Endothelial cell of umbilical vein (primary cell): ENCODE data around the gene PRDM16. TPM values are rescaled to one million over a fixed set of nuclear protein-coding genes. Genes with fewer than 3 reads are reported as not detected.

ENCODE experiments used
- BruUV-seq: library from RNA; stranded (reverse); fragments of 400-500 nt; replicated peaks from 2 replicates; lab custom pipeline; 2021; lab: Mats Ljungman, UMichigan
- CTCF ChIA-PET: fragments of 300-600, 350-600 bp; sonication (Branson Sonifier 250); formaldehyde crosslinking; loops from one replicate; lab custom pipeline; 2021; ENCODE audit warnings: antibody characterized with exemption, inconsistent platforms; lab: Charles Lee
- POLR2A ChIA-PET: fragments of 300-600, 350-600 bp; sonication (Branson Sonifier 250); formaldehyde crosslinking; loops from one replicate; lab custom pipeline; 2021; ENCODE audit warnings: antibody characterized with exemption, inconsistent platforms; lab: Charles Lee
- DNase-seq: peaks from one replicate; pipeline ENCODE4 v3.0.0-alpha.2; 2011; ENCODE audit warnings: low read depth, low spot score
- FAIRE-seq: peaks from 2 replicates; lab custom pipeline; 2011; peaks lifted over from hg19 to GRCh38; lab: Jason Lieb, UNC
- H2AFZ ChIP-seq: 2 replicates; pipeline ENCODE4 v1.6.0; 2012; ENCODE audit warnings: low read depth, low read length, control low read depth, inconsistent platforms
- H3K27ac ChIP-seq: 2 replicates; pipeline ENCODE4 v1.5.1; 2011; ENCODE audit warnings: low read depth, mild to moderate bottlenecking, control low read depth, low read length, moderate library complexity; ENCODE audit not compliant: insufficient read depth
- H3K27me3 ChIP-seq, 2 experiments: 2 replicates each; pipeline versions ENCODE4 v1.6.0 to v1.6.1; 2011; ENCODE audit warnings: low read length in 2 of 2, mixed read lengths in 1 of 2; ENCODE audit not compliant: control insufficient read depth in 2 of 2, insufficient read depth in 2 of 2
- H3K36me3 ChIP-seq, 2 experiments: 2 replicates in 1 of 2; 3 replicates in 1 of 2; pipeline ENCODE4 v1.5.1; 2011; ENCODE audit warnings: low read length in 2 of 2, mild to moderate bottlenecking in 1 of 2, moderate library complexity in 1 of 2; ENCODE audit not compliant: control insufficient read depth in 2 of 2, insufficient read depth in 2 of 2; ENCODE audit errors: extremely low read depth in 1 of 2
- H3K4me1 ChIP-seq: 3 replicates; pipeline ENCODE4 v1.5.1; 2011; ENCODE audit warnings: mild to moderate bottlenecking, low read length; ENCODE audit not compliant: control insufficient read depth, insufficient read depth; ENCODE audit errors: extremely low read depth
- H3K4me2 ChIP-seq: 2 replicates; pipeline ENCODE4 v1.6.1; 2011; ENCODE audit warnings: low read length, control low read depth, mixed read lengths; ENCODE audit not compliant: insufficient read depth
- H3K4me3 ChIP-seq, 3 experiments: fragments of 200-600 bp in 1 of 3; sonication (generic), shearing (Covaris generic) in 1 of 3; replicated peaks in 1 of 3; 2 replicates each; pipeline ENCODE4 v1.5.1; 2011 to 2016; ENCODE audit warnings: control low read depth in 3 of 3, low read length in 3 of 3, mild to moderate bottlenecking in 2 of 3, inconsistent platforms in 1 of 3, low read depth in 1 of 3, moderate library complexity in 1 of 3; ENCODE audit not compliant: insufficient read depth in 1 of 3
- H3K79me2 ChIP-seq: 2 replicates; pipeline ENCODE4 v1.6.0; 2012; ENCODE audit warnings: low read length, inconsistent platforms; ENCODE audit not compliant: control insufficient read depth, insufficient read depth
- H3K9ac ChIP-seq: replicated peaks from 2 replicates; pipeline ENCODE3; 2011; ENCODE audit warnings: low read length, control low read depth; ENCODE audit not compliant: insufficient read depth; ENCODE audit errors: extremely low read depth
- H3K9me1 ChIP-seq: replicated peaks from 3 replicates; pipeline ENCODE4 v1.6.0; 2011; ENCODE audit warnings: mild to moderate bottlenecking, low read length; ENCODE audit not compliant: control insufficient read depth, insufficient read depth; ENCODE audit errors: extremely low read depth
- H3K9me3 ChIP-seq: replicated peaks from 2 replicates; pipeline ENCODE4 v1.5.1; 2012; ENCODE audit warnings: low read length, inconsistent platforms; ENCODE audit not compliant: control insufficient read depth, insufficient read depth
- H4K20me1 ChIP-seq: replicated peaks from 2 replicates; pipeline ENCODE3; 2011; ENCODE audit warnings: mild to moderate bottlenecking, low read length; ENCODE audit not compliant: control insufficient read depth, insufficient read depth; ENCODE audit errors: extremely low read depth
- FOS ChIP-seq: IDR thresholded peaks from 2 replicates; pipeline ENCODE4 v1.6.1; 2011; ENCODE audit warnings: mild to moderate bottlenecking, low read length, moderate library complexity, borderline replicate concordance; ENCODE audit not compliant: insufficient read depth
- JUN ChIP-seq: IDR thresholded peaks from 2 replicates; pipeline ENCODE4 v1.6.1; 2011; ENCODE audit warnings: borderline replicate concordance, low read depth; ENCODE audit not compliant: insufficient read length, insufficient read depth
- MYC ChIP-seq: IDR thresholded peaks from one replicate; pipeline ENCODE4 v1.6.1; 2011; ENCODE audit warnings: mild to moderate bottlenecking, low read depth, low read length
- POLR2A ChIP-seq: IDR thresholded peaks from 2 replicates; pipeline ENCODE4 v1.6.1; 2012; ENCODE audit warnings: low read depth, mild to moderate bottlenecking, control low read depth, low read length
- POLR2AphosphoS5 ChIP-seq: IDR thresholded peaks from 2 replicates; pipeline ENCODE4 v1.6.1; 2012; ENCODE audit warnings: low read depth, mild to moderate bottlenecking, control low read depth, low read length, moderate library complexity; ENCODE audit not compliant: insufficient read depth
- dilution Hi-C: fragments of 300-500 bp; cut with MboI; formaldehyde crosslinking; loops from one replicate; pipeline ENCODE4 v1.15.0; 2019; ENCODE audit warnings: low sequenced_read_pairs; ENCODE audit not compliant: extremely low pct_ligation_motif_present
- intact Hi-C: fragments of 100-400 bp; cut with micrococcal nuclease; formaldehyde crosslinking; loops from one replicate; pipeline ENCODE4 v1.10.0; 2022
- polyA plus RNA-seq, 4 experiments: library from polyadenylated mRNA; depleted of rRNA in 3 of 4; stranded (reverse) in 3 of 4; unstranded in 1 of 4; fragments of >200 nt; gene quantifications; 2 replicates each; pipeline versions ENCODE4 v1.2.1 to v1.2.3, GENCODE V29; 2011 to 2012; ENCODE audit warnings: missing spikeins in 1 of 4
- total RNA-seq: library from RNA; stranded (reverse); gene quantifications from 2 replicates; pipeline ENCODE4 v1.2.3, GENCODE V29; 2021
- TF ChIP-seq, protein P1 (sequence below), 2 donors: IDR thresholded peaks; 1 replicate in 1 of 2; 2 replicates in 1 of 2; pipeline ENCODE4 v1.5.1; 2011; ENCODE audit warnings: low read length in 2 of 2, mild to moderate bottlenecking in 2 of 2, moderate library complexity in 2 of 2, control low read depth in 1 of 2, inconsistent platforms in 1 of 2, low read depth in 1 of 2; ENCODE audit not compliant: insufficient read depth in 1 of 2; ENCODE audit errors: extremely low read depth in 1 of 2

The PRDM16 gene
- total and polyA plus RNA-seq, 2 donors (not counting 3 experiments of a cell fraction or from before 2014, with no cell fraction given): not detected

DNA sequence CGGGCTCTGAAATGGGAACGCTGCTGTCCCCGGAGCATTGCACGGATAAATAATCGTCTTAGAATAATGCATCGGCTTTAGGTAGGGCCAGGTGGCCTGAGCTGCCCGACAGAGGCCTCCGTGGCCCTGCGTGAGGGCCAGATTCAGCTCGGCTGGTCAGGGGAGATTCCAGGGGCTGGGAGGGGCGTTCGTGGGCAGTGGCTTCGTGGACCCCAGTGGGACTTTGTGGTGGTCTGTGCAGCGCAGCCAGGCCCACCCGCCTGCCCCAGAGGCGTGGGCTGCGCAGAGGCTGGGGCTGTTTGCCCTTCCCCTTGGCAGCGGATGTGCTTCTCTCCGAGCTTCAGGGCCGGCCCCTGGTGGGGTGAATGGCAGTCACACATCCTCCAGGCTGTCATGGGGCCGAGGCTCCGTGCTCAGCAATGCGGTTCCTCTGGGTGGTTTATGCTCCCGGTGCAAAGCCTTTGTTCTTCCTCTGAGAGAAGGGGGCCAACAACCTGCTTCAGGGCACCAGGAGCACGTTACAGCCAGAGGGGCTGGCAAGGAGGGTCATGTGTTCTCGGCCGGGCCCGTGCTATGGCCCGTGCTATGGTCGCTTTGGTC lies 104.5 kb downstream of the PRDM16 start:
- CTCF ChIA-PET: no interaction called here
- dilution Hi-C loops (no loop called here), intact Hi-C loops (no loop called here)
- Histone ChIP-seq H3K27me3 (no peaks in the 10 kb centered on the region), H3K4me1 (no peaks in the 10 kb centered on the region), H4K20me1 (no peaks in the 10 kb centered on the region), H3K4me3 (no peak overlapping the region), H3K27ac (no peak overlapping the region), H3K79me2 (no peaks in the 10 kb centered on the region), H3K4me2 (no peak overlapping the region), H2AFZ (no peak overlapping the region), H3K36me3 (no peaks in the 10 kb centered on the region), H3K9me3 (no peaks in the 10 kb centered on the region), H3K9ac (no peak overlapping the region), H3K9me1 (no peaks in the 10 kb centered on the region)
- POLR2A ChIA-PET: no interaction called here
- FAIRE-seq: no peak
- DNase-seq: no peak
- no TSS peak for BruUV-seq
- TF ChIP-seq POLR2A: no peak
- TF ChIP-seq FOS: no peak
- TF ChIP-seq, protein P1, sequence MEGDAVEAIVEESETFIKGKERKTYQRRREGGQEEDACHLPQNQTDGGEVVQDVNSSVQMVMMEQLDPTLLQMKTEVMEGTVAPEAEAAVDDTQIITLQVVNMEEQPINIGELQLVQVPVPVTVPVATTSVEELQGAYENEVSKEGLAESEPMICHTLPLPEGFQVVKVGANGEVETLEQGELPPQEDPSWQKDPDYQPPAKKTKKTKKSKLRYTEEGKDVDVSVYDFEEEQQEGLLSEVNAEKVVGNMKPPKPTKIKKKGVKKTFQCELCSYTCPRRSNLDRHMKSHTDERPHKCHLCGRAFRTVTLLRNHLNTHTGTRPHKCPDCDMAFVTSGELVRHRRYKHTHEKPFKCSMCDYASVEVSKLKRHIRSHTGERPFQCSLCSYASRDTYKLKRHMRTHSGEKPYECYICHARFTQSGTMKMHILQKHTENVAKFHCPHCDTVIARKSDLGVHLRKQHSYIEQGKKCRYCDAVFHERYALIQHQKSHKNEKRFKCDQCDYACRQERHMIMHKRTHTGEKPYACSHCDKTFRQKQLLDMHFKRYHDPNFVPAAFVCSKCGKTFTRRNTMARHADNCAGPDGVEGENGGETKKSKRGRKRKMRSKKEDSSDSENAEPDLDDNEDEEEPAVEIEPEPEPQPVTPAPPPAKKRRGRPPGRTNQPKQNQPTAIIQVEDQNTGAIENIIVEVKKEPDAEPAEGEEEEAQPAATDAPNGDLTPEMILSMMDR (IDR thresholded peaks at IDR 0.05; ENCODE audit: extremely low read depth in 1 of 2, insufficient read depth in 1 of 2, low read depth in 1 of 2, low read length in 2 of 2): no peak
- no peak for TF ChIP-seq JUN
- TF ChIP-seq POLR2AphosphoS5: no peak
- no peak for TF ChIP-seq MYC
